ENCODE measurements around the gene TMEM179B.
"Not testable (repeated sequence)": the region's sequence is repeated elsewhere in the genome, so short reads cannot be mapped to it uniquely, and the experiment has no call there.

GRCh38 chr11:62749931-62750330 lies 37.3 kb upstream of the TMEM179B start:
- TF ChIP-seq POLR2A (IDR thresholded peaks at IDR 0.05); CTCF (IDR thresholded peaks at IDR 0.05 in 4 of 5, conservative IDR thresholded peaks at IDR 0.05 in 1 of 5): not testable (repeated sequence)

Data from gastrocnemius medialis (tissue), 4 donors.